HG02840 (cell line): ENCODE measurements around the gene AOAH.

ENCODE experiments used
- ATAC-seq: cut with Tn5 transposase; IDR thresholded peaks from one replicate; pipeline ENCODE4 v1.9.1; 2021; ENCODE audit warnings: mild to moderate bottlenecking, moderate library complexity, moderate number of reproducible peaks; ENCODE audit not compliant: unreplicated experiment, low FRiP score

Gene AOAH, protein sequence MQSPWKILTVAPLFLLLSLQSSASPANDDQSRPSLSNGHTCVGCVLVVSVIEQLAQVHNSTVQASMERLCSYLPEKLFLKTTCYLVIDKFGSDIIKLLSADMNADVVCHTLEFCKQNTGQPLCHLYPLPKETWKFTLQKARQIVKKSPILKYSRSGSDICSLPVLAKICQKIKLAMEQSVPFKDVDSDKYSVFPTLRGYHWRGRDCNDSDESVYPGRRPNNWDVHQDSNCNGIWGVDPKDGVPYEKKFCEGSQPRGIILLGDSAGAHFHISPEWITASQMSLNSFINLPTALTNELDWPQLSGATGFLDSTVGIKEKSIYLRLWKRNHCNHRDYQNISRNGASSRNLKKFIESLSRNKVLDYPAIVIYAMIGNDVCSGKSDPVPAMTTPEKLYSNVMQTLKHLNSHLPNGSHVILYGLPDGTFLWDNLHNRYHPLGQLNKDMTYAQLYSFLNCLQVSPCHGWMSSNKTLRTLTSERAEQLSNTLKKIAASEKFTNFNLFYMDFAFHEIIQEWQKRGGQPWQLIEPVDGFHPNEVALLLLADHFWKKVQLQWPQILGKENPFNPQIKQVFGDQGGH

GRCh38 chr7:36723951-36724664, at the start of gene AOAH:
Gene AOAH, minus strand, starts transcription at chr7:36724494. Its CDS starts 346 bp downstream, at chr7:36724148.
- ATAC-seq = peak; percentile 79

- no peak for ATAC-seq
Observed at GRCh38 chr7:36766451-36766850, 42.2 kb upstream of the AOAH start.

- ATAC-seq = no peak
Observed at GRCh38 chr7:36765605-36766004, 41.3 kb upstream of the AOAH start.

GRCh38 chr7:36764929-36765328, 40.6 kb upstream of the AOAH start:
- ATAC-seq = no peak

DNA sequence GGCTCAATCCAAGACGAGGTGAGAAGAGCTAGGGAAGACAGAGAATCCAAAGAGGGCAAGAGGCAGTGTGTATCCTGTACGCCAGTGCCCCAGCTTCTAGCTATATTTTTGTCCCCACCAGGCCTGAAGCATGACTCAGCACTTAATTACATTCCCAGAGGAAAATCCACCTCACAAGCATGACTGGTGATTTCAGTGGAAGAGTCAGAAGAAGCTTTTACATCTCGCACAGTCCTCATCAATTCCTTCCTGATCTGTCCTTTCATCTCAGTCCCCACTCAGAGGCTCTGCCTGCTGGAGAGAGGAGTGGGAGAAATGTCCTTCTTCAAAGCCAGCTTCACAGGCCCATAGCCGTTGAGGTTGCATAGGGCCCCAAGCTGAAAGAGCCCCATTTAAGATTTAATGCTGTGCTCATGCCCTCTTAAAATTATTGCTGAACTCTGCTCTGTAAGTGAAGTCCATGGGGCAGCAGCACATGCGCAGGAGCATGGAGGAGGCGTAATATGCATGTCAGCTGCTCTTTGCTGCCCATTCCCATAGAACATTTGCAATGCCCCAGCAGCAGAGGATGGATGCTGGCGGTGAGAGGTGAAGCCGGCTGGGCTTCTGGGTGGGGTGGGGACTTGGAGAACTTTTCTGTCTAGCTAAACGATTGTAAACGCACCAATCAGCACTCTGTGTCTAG, 39.0 kb upstream of the AOAH start:
- ATAC-seq = no peak

- no peak for ATAC-seq
Observed at GRCh38 chr7:36762394-36762793, 38.1 kb upstream of the AOAH start.

DNA sequence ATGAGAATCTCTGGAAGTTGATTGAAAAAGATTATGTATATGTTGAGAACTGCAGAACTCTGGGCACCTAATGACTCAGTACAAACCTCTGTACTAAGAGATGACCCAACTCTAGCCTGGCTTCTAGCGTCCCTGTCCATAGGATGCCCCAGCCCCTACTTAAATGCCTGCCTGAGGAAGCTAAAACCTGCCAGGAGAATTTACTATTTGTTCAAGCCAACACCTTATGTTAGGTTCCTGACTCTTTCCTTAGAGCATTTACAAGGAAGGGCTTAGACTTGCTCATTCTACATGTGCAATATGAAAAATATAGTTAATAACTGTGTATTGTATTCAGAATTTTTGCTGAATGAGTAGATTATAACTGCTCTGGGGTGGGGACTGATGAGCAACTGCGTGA, 37.5 kb upstream of the AOAH start:
- no peak for ATAC-seq

DNA sequence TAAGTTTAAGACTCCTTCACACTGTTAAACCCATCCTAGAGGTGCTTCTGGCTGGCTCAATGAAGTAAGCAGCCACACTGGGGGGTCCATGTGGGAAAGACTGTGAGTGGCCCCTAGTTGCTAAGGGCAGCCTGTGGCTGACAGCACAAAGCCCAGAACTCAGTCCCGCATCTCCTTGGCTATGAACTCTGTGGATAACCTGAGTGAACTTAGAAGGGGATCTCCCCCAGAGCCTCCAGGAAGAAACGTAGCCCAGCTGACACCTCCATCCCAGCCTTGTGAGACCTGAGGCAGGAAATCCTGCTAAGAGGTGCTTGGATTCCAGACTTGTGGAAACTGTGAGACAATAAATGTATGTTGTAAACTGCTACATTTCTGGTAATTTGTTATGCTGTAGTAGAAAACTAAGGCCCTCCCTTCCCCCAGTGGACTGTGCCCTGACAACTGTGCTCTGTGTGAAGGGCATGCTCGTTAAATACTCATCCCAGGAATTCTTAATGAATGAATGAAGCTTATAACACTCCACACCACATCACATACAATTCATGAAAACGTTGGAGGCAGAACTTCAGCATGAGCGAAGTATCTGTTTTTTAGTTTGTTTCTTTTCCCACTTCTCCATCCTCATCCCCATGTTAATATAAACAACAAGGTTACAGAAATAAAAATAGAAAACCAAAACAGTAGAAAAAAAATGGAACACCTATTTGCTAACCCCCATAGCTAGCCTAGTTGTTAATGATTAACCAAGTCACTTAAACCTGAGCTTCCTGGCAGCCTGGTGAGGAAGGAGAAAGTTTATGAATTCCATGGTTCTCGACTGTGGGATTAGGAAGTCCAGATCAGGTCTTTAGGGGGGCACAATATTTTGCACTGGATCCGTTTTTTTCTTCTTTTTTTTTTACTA, 36.8 kb upstream of the AOAH start:
- no peak for ATAC-seq

GRCh38 chr7:36758879-36759278, 34.6 kb upstream of the AOAH start:
- ATAC-seq = no peak

DNA sequence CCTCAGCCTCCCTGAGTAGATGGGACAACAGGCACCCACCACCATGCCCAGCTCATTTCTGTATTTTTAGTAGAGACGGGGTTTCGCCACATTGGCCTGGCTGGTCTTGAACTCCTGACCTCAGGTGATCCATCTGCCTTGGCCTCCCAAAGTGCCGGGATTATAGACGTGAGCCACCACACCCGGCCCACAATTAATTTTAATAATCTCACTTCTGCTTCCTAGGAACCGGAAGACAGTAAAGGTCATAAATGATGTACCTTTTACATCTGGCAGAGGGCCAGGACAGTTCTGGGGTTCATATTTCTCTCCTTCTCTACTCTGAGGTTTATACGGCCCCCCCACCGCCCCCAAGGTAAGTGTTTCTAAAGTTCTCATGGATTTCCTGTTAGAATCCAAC, 31.2 kb upstream of the AOAH start:
- no peak for ATAC-seq

- ATAC-seq = no peak
Observed at GRCh38 chr7:36752026-36752711, 27.9 kb upstream of the AOAH start.

DNA sequence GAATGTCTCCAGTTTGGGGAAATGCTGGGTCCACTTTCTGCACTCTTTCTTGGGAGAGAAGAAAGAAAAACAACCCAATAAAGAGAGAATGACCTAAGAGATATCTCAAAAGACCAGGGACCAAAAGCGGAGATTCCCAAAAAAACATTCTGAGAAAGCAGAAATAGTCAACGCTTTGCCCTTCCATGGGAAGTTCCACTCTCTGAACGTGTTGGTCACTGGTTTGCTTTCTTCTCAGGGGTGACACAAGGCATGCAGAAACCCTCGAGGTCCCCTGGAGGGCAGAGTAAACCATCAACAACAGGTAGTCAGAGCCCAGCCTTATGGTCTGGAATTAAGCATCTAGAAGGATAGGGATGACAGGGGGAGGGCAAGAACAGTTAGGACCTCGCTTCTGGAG, 26.2 kb upstream of the AOAH start:
- no peak for ATAC-seq

DNA sequence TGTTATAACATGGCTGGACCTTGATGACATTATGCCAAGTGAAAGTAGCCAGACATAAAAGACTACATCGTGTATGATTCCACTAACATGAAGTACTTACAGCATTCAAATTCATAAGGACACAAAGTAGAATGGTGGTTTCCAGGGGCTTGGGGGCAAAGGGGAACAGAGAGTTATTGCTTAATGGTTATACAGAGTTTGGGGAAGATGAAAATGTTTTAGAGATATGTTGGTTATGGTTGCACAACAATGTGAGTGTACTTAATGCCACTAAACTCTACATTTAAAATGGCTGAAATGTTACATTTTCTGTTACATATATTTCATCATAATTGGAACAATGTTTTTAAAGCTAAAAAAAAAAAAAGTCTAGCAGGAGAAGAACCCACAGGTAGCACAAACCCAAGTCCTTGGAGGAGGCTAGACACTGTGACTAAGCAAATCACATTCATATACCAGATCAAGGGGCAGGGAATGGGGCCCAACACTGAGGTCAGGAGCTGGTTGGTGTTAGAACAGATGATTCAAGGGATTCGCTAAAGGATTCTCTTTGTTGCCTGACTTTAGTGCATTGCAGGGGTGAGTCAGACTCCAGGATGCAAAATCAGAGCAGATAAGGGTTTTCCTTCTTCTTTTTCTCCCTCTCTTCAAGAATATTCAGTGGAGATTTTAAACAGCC, 25.1 kb upstream of the AOAH start:
- no peak for ATAC-seq

- no peak for ATAC-seq
Observed at GRCh38 chr7:36748017-36748487, 23.8 kb upstream of the AOAH start.

DNA sequence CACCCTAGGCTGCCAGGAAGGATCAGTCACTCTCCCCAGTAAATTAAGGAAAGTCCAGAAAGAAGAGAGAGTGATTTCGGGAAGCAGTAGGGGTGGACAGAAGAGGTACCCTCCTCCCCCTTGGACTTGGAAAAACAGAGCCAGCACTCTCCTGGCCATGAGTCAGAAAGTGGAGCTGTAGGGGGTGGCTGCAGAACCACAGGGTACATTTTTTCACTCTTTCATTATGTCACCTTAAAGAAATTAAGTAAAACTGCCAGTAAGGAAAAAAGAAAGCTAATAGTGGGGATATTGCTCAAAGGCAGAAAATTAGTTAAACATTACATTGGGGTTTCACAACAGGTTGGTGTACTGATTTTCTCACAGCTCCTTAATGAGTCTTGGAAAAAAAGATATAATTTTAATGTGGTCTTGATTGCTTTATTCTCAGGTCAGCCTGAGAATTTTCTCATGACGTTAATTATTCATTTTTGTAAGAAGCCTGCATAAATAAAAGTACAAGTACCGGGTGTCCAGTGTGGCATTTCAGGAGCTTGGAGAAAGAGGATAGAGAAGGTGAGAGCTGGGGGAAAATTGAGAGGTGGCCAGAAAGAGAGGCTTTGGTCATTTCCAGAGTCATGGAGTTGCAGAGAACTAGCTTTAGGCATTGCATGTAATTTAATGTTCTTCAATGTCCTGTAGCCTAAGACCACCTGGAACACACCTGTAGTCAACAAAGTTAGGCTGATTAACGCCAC, 23.2 kb upstream of the AOAH start:
- no peak for ATAC-seq

DNA sequence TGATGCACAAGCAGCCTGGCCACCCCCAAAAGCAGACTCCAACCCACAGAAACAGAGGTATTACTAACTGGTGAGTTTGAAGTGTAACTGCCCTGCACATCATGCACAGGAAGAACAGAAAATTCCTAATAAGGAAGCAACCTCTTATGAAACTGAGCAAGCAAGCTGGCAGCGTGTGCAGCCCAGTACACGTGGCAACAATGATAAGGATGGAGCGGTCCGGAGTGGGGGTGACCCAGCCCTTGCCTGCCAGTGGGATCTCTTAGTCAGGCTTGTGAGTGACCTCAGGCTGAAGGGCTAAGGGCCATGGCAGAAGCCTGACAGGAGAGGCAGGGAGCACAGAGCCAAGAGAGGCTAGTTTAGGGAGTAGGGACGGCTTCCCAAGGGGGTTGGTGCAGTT, 22.1 kb upstream of the AOAH start:
- no peak for ATAC-seq

- ATAC-seq = no peak
Observed at GRCh38 chr7:36742911-36743775, 18.8 kb upstream of the AOAH start.
